Measurements from ENCODE around the gene LRBA. TPM values are rescaled to one million over a fixed set of nuclear protein-coding genes. Genes with fewer than 3 reads are reported as not detected.
A peak's percentile ranks its signal among the peaks of the same experiment; 100 is the strongest.

The LRBA gene
- total and polyA plus RNA-seq, 12 donors: 6.2 to 31.2 (median 23.9) TPM

DNA sequence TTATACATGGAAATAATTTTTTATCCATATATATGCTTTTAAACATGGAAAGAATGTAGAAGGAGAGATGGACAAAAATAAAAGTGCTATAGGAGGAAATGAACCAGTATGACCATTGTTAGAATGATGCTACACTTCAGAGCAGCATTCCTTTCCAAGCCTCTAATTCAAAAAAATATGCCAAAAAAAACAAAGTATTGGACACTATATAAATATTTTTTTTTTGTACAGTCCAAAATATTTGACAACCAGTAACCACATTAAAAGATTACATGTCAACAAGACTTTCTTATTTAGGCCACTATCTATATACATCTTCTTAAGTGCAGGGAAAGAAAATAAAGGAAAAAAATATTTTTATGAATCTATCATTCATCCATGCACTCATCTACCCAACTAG is 198.6 kb downstream of the LRBA start:
- intact Hi-C loops (cut with DNase I): no loop called here
- H3K9me3 ChIP-seq: peaks cover 0 to 3% (median 0%) of the 10 kb centered on the region in 11 donors
- TF ChIP-seq, protein P1, sequence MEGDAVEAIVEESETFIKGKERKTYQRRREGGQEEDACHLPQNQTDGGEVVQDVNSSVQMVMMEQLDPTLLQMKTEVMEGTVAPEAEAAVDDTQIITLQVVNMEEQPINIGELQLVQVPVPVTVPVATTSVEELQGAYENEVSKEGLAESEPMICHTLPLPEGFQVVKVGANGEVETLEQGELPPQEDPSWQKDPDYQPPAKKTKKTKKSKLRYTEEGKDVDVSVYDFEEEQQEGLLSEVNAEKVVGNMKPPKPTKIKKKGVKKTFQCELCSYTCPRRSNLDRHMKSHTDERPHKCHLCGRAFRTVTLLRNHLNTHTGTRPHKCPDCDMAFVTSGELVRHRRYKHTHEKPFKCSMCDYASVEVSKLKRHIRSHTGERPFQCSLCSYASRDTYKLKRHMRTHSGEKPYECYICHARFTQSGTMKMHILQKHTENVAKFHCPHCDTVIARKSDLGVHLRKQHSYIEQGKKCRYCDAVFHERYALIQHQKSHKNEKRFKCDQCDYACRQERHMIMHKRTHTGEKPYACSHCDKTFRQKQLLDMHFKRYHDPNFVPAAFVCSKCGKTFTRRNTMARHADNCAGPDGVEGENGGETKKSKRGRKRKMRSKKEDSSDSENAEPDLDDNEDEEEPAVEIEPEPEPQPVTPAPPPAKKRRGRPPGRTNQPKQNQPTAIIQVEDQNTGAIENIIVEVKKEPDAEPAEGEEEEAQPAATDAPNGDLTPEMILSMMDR (IDR thresholded peaks at IDR 0.05): no peak

DNA sequence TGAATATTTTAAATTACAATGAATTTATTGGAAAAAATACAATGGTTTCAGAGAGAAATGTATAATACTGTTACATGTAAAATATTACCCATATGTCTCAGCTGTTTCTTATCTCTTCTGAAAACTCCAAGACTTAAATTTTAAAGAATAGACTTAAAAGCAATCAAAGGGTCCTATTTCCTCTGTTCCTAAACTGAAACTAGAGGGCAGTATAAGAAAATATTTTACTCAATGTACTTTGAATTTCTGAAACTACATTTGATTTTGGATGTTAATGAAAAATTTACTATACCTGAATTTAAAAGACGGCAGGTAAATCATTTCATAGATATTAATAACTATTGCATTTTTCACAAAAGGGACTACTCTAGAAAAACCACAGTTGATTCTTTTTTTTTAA is 200.2 kb downstream of the LRBA start:
- Histone ChIP-seq H3K4me1 (no peaks in the 10 kb centered on the region), H3K27me3 (no peaks in the 10 kb centered on the region), H3K36me3 (peaks cover 0 to 7% (median 0%) of the 10 kb centered on the region in 9 donors), H3K4me3 (no peak overlapping the region), H3K27ac (no peak overlapping the region), H3K9me3 (peaks cover 0 to 3% (median 0%) of the 10 kb centered on the region in 11 donors)
- TF ChIP-seq, protein P1 (IDR thresholded peaks at IDR 0.05): peak in 1 of 9 donors; percentile 19
- WGBS, 2 donors: 93 to 100% methylated on average over 1 of the region's 1 CpG
- intact Hi-C loops (cut with DNase I): no loop called here
- no peak for DNase-seq
- no peak for ATAC-seq

More for the DNA sequence above, 198.6 kb downstream of the LRBA start:
- Histone ChIP-seq H3K27me3 (no peaks in the 10 kb centered on the region), H3K4me1 (peaks cover 0 to 2% (median 0%) of the 10 kb centered on the region in 9 donors), H3K27ac (no peak overlapping the region), H3K36me3 (peaks cover 0 to 7% (median 0%) of the 10 kb centered on the region in 9 donors), H3K4me3 (no peak overlapping the region)
- no peak for ATAC-seq
- DNase-seq: no peak

DNA sequence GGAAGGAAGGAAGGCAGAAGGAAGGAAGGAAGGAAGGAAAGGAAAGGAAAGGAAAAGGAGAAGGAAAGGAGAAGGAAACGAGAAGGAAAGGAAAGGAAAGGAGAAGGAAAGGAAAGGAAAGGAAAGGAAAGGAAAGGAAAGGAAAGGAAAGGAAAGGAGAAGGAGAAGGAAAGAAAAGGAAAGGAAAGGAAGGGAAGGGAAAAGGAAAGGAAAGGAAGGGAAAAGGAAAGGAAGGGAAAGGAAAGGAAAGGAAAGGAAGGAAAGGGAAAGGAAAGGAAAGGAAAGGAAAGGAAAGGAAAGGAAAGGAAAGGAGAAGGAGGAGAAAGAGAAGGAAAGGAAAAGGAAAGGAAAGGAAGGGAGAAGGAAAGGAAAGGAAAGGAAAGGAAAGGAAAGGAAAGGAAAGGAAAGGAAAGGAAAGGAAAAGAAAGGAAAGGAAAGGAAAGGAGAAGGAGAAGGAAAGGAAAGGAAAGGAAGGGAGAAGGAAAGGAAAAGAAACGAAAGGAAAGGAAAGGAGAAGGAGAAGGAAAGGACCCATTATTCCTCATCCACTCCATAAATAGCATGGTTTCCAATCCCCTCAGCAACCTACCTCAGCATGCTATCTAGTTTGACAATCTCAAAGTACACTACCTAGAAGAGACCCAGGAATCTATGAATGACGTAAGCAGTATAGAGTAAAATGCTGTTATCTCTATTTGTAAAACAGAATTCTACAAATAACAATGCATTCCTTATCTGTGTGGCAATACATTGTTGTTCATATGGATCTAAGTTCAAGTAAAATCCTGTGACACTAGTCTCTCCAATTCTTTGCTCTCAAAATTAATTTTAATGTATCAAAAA is 209.7 kb downstream of the LRBA start:
- H3K36me3 ChIP-seq: peaks cover 0 to 11% (median 4%) of the 10 kb centered on the region in 9 donors
- H3K27me3 ChIP-seq: no peaks in the 10 kb centered on the region
- no peaks in the 10 kb centered on the region for H3K4me1 ChIP-seq
- ATAC-seq: no peak
- TF ChIP-seq, protein P1 (IDR thresholded peaks at IDR 0.05): no peak
- 93 to 94% methylated on average over 3 of the region's 3 CpGs for WGBS, 2 donors
- no peaks in the 10 kb centered on the region for H3K9me3 ChIP-seq
- intact Hi-C loops (cut with DNase I): no loop called here
- H3K27ac ChIP-seq: no peak overlapping the region
- no peak for DNase-seq
- no peak overlapping the region for H3K4me3 ChIP-seq

DNA sequence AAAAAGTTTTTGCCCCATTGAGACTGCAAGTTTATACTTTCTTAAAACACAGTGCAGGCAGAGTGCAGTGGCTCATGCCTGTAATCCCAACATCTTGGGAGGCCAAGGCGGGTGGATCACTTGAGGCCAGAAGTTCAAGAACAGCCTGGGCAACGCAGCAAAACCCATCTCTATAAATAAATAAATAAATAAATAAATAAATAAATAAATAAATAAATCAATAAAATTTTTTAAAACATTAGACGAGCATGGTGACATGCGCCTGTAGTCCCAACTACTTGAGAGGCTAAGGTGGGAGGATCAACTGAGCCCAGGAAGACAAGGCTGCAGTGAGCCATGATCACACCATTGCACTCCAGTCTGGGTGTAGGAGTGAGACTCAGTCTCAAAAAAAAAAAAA is 213.3 kb downstream of the LRBA start:
- DNase-seq: no peak
- no peak for ATAC-seq
- Histone ChIP-seq H3K9me3 (no peaks in the 10 kb centered on the region), H3K4me1 (no peaks in the 10 kb centered on the region), H3K4me3 (no peak overlapping the region), H3K27ac (no peak overlapping the region), H3K36me3 (peaks cover 0 to 9% (median 4%) of the 10 kb centered on the region in 9 donors), H3K27me3 (no peaks in the 10 kb centered on the region)
- 97 to 99% methylated on average over 4 of the region's 4 CpGs for WGBS, 2 donors
- intact Hi-C loops (cut with DNase I): no loop called here
- TF ChIP-seq, protein P1 (IDR thresholded peaks at IDR 0.05): no peak
